GM12878 (cell line): ENCODE results near the gene SLC44A3. TPM values are rescaled to one million over a fixed set of nuclear protein-coding genes. Genes with fewer than 3 reads are reported as not detected.

Experiments used
- ATAC-seq: fragments of 200-7000 bp; cut with Tn5 transposase; 3 replicates; pipeline ENCODE4 v1.9.1; 2020; ENCODE audit warnings: mild to moderate bottlenecking, moderate library complexity
- BruUV-seq: library from RNA; stranded (reverse); fragments of 400-500 nt; replicated peaks from 2 replicates; lab custom pipeline; 2021; lab: Mats Ljungman, UMichigan
- CTCF ChIA-PET: fragments of 300-600 bp; sonication (Branson Sonifier 250); formaldehyde crosslinking; extraction: SDS; loops from one replicate; lab custom pipeline; 2021; ENCODE audit warnings: inconsistent platforms; lab: Yijun Ruan, JAX
- POLR2A ChIA-PET: fragments of 350-600 bp; formaldehyde crosslinking; extraction: SDS; loops from one replicate; lab custom pipeline; 2021; ENCODE audit warnings: inconsistent platforms; lab: Charles Lee
- RAD21 ChIA-PET: fragments of 300-600 bp; sonication (Branson Sonifier 250); formaldehyde crosslinking; loops from one replicate; lab custom pipeline; 2023; ENCODE audit warnings: antibody characterized with exemption; ENCODE audit not compliant: unreplicated experiment; lab: Charles Lee
- SMC1A ChIA-PET: fragments of 300-600 bp; sonication (Branson Sonifier 250); formaldehyde crosslinking; loops from one replicate; lab custom pipeline; 2023; ENCODE audit not compliant: unreplicated experiment, uncharacterized antibody; lab: Charles Lee
- DNase-seq: peaks from one replicate; pipeline ENCODE4 v3.0.0-alpha.2; 2011; ENCODE audit warnings: low read depth, low spot score
- FAIRE-seq: peaks from 3 replicates; lab custom pipeline; 2011; peaks lifted over from hg19 to GRCh38; lab: Jason Lieb, UNC
- H2AFZ ChIP-seq: 2 replicates; pipeline ENCODE4 v1.6.0; 2011; ENCODE audit warnings: low read depth, low read length, control low read depth; ENCODE audit not compliant: control insufficient read depth
- H3K27ac ChIP-seq: 2 replicates; pipeline ENCODE4 v1.5.1; 2011; ENCODE audit warnings: control low read depth; ENCODE audit not compliant: control insufficient read depth, insufficient read depth
- H3K27me3 ChIP-seq, 2 experiments: replicated peaks in 1 of 2; 2 replicates each; pipeline versions ENCODE4 v1.6.0 to v1.6.1; 2011; ENCODE audit warnings: low read length in 1 of 2; ENCODE audit not compliant: control insufficient read depth in 2 of 2, insufficient read depth in 2 of 2
- H3K36me3 ChIP-seq, 2 experiments: 2 replicates each; pipeline ENCODE4 v1.5.1; 2011; ENCODE audit warnings: low read length in 1 of 2; ENCODE audit not compliant: control insufficient read depth in 2 of 2, insufficient read depth in 2 of 2
- H3K4me1 ChIP-seq: 2 replicates; pipeline ENCODE4 v1.6.1; 2011; ENCODE audit warnings: mild to moderate bottlenecking, low read length, moderate library complexity, mixed read lengths; ENCODE audit not compliant: control insufficient read depth, insufficient read depth
- H3K4me2 ChIP-seq: 2 replicates; pipeline ENCODE4 v1.6.0; 2011; ENCODE audit warnings: control low read depth; ENCODE audit not compliant: control insufficient read depth, insufficient read depth
- H3K4me3 ChIP-seq: fragments of 200-600 bp; sonication (generic); 2 replicates; pipeline ENCODE4 v1.5.1; 2016
- H3K79me2 ChIP-seq: 2 replicates; pipeline ENCODE4 v1.6.0; 2011; ENCODE audit warnings: low read length; ENCODE audit not compliant: control insufficient read depth, insufficient read depth
- H3K9ac ChIP-seq: 2 replicates; pipeline ENCODE4 v1.8.0; 2011; ENCODE audit warnings: low read length, control low read depth, mixed read lengths; ENCODE audit not compliant: control insufficient read depth, insufficient read depth
- H3K9me3 ChIP-seq: replicated peaks from 3 replicates; pipeline ENCODE4 v1.5.1; 2011; ENCODE audit warnings: mild to moderate bottlenecking, low read length; ENCODE audit not compliant: control insufficient read depth, insufficient read depth
- H4K20me1 ChIP-seq: 2 replicates; pipeline ENCODE4 v1.6.0; 2011; ENCODE audit not compliant: control insufficient read depth, insufficient read depth
- BHLHE40 ChIP-seq, 2 experiments: fragments of 450-650 bp in 1 of 2; IDR thresholded peaks; 2 replicates each; pipeline ENCODE4 v1.6.1; 2011 to 2017; ENCODE audit warnings: low read depth in 2 of 2, borderline replicate concordance in 1 of 2, improper control_type of control experiment in 1 of 2, low read length in 1 of 2, mild to moderate bottlenecking in 1 of 2
- FOS ChIP-seq: IDR thresholded peaks from 3 replicates; pipeline ENCODE4 v1.6.1; 2011; ENCODE audit warnings: borderline replicate concordance; ENCODE audit not compliant: insufficient read length; ENCODE audit errors: extremely low read depth
- IKZF2 ChIP-seq, 2 experiments: fragments of 450-650 bp; IDR thresholded peaks; 2 replicates each; pipeline ENCODE4 v1.6.1; 2017; ENCODE audit warnings: mild to moderate bottlenecking in 2 of 2, moderate library complexity in 2 of 2
- MTA2 ChIP-seq: fragments of 450-650 bp; IDR thresholded peaks from 2 replicates; pipeline ENCODE4 v1.6.1; 2016; ENCODE audit warnings: low read depth, mild to moderate bottlenecking, moderate library complexity
- NKRF ChIP-seq: fragments of 450-650 bp; conservative IDR thresholded peaks from 2 replicates; pipeline ENCODE4 v1.6.1; 2017; ENCODE audit warnings: mild to moderate bottlenecking, moderate library complexity
- PRDM15 ChIP-seq: fragments of 450-650 bp; formaldehyde crosslinking; IDR thresholded peaks from 2 replicates; pipeline ENCODE4 v1.4.0; 2020; ENCODE audit warnings: mild to moderate bottlenecking, moderate library complexity
- RFX5 ChIP-seq: IDR thresholded peaks from 2 replicates; pipeline ENCODE4 v1.6.1; 2011; ENCODE audit warnings: low read depth, low read length, improper control_type of control experiment
- SMARCA5 ChIP-seq: fragments of 450-650 bp; IDR thresholded peaks from 2 replicates; pipeline ENCODE4 v1.6.1; 2017; ENCODE audit warnings: mild to moderate bottlenecking
- TCF12 ChIP-seq: IDR thresholded peaks from 2 replicates; pipeline ENCODE4 v1.6.1; 2011; ENCODE audit warnings: low read depth, mild to moderate bottlenecking, low read length
- whole genome bisulfite sequencing: methylation state at CpG from one replicate; pipeline ENCODE4 v1.1.6; 2016; ENCODE audit warnings: low lambda C conversion rate; ENCODE audit not compliant: insufficient replicate concordance, insufficient coverage; ENCODE audit errors: missing lambda C conversion rate; 5-methylcytosine and 5-hydroxymethylcytosine counted together
- in situ Hi-C: fragments of 300-500 bp; cut with MboI; formaldehyde crosslinking; loops from 9 replicates; pipeline ENCODE4 v1.14.3; 2018; ENCODE audit warnings: mixed read lengths
- intact Hi-C: fragments of 100-400 bp; cut with micrococcal nuclease; formaldehyde crosslinking; loops from one replicate; pipeline ENCODE4 v1.14.2; 2022; ENCODE audit not compliant: unreplicated experiment
- polyA plus RNA-seq, 11 experiments: library from polyadenylated mRNA; depleted of rRNA in 4 of 11; unstranded in 6 of 11; stranded (reverse) in 5 of 11; fragments of >200 nt; fragmentation: Nextera tagmentation in 4 of 11; fragmentation: Illumina TruSeq in 1 of 11; extraction: Ambion mirVana in 4 of 11; extraction: Trizol in 1 of 11; gene quantifications; 1 replicate in 1 of 11; 2 replicates in 10 of 11; pipeline versions ENCODE4 v1.2.1 to v1.2.3, GENCODE V29; 2011 to 2016; ENCODE audit warnings: inconsistent platforms in 2 of 11, missing spikeins in 2 of 11, low read depth in 1 of 11
- total RNA-seq, 4 experiments: library from RNA; depleted of rRNA in 3 of 4; stranded (reverse); fragments of >200 nt in 3 of 4; fragmentation: Illumina TruSeq in 1 of 4; extraction: Trizol in 1 of 4; gene quantifications; 2 replicates each; pipeline versions ENCODE4 v1.2.1 to v1.2.3, GENCODE V29; 2013 to 2021

Gene SLC44A3
- total and polyA plus RNA-seq, 10 of the 15 experiments (the other 5 are each of a cell fraction or from before 2014, with no cell fraction given): not detected

- intact Hi-C loops (no loop called here), in situ Hi-C loops (loop anchor here (5.0 kb wide), 1 partner anchor 274 kb away; no protein-coding TSS in a partner anchor)
- no peak for TF ChIP-seq NKRF
- no peak for TF ChIP-seq FOS
- no peak for TF ChIP-seq PRDM15 (CRISPR knock-in tag)
- TF ChIP-seq IKZF2 (IDR thresholded peaks at IDR 0.05): no peak
- TF ChIP-seq RFX5: no peak
- no peak for TF ChIP-seq SMARCA5
- no peak for TF ChIP-seq TCF12
- TF ChIP-seq BHLHE40 (IDR thresholded peaks at IDR 0.05; ENCODE audit: borderline replicate concordance in 1 of 2, low read depth in 2 of 2, low read length in 1 of 2): no peak
- no peak for TF ChIP-seq MTA2
- POLR2A ChIA-PET: no interaction called here
- DNase-seq: no peak
- Histone ChIP-seq H3K27ac (no peak overlapping the region), H3K4me1 (peaks cover 4% of the 10 kb centered on the region; the same call in 1 of the 2 replicates), H3K9me3 (peaks cover 2% of the 10 kb centered on the region; the same call in 2 of the 3 replicates), H4K20me1 (no peaks in the 10 kb centered on the region), H3K9ac (no peak overlapping the region), H3K27me3 (no peaks in the 10 kb centered on the region), H3K36me3 (no peaks in the 10 kb centered on the region), H3K79me2 (no peaks in the 10 kb centered on the region), H3K4me2 (no peak overlapping the region), H2AFZ (no peak overlapping the region), H3K4me3 (no peak overlapping the region)
- no peak for ATAC-seq
- 74% methylated on average over 2 of the region's 2 CpGs for WGBS
- BruUV-seq: no TSS peak
- CTCF ChIA-PET: interaction anchor here (0.7 to 1.5 kb wide), 3 partner anchors 9 to 315 kb away, joined by 3 to 6 read pairs (median 3); no protein-coding TSS in a partner anchor
- FAIRE-seq: no peak
- SMC1A ChIA-PET: no interaction called here
- RAD21 ChIA-PET: no interaction called here
These were observed 23.9 kb upstream of the SLC44A3 start for GRCh38 chr1:94796266-94796665.
